HCT116 (cell line): ENCODE data around the gene FANCD2.

Experiments used
- CBX3 ChIP-seq: IDR thresholded peaks from 2 replicates; pipeline ENCODE4 v1.6.1; 2012; ENCODE audit warnings: low read depth
- CTCF ChIP-seq, 3 experiments: fragments of 200-600 bp in 1 of 3; sonication (generic) in 1 of 3; IDR thresholded peaks in 2 of 3; conservative IDR thresholded peaks in 1 of 3; 2 replicates each; pipeline ENCODE4 v1.5.1; 2012 to 2017; ENCODE audit warnings: low read depth in 2 of 3, low read length in 2 of 3, antibody characterized with exemption in 1 of 3, borderline replicate concordance in 1 of 3, control low read depth in 1 of 3, mild to moderate bottlenecking in 1 of 3, mixed read lengths in 1 of 3, mixed run types in 1 of 3, moderate library complexity in 1 of 3; ENCODE audit not compliant: insufficient read depth in 1 of 3
- EZH2 ChIP-seq: fragments of 200-600 bp; sonication (generic); IDR thresholded peaks from 2 replicates; pipeline ENCODE4 v1.6.1; 2017; ENCODE audit warnings: antibody characterized with exemption, mixed run types
- FOSL1 ChIP-seq: IDR thresholded peaks from 2 replicates; pipeline ENCODE4 v1.6.1; 2012; ENCODE audit warnings: low read depth
- JUND ChIP-seq: IDR thresholded peaks from 2 replicates; pipeline ENCODE4 v1.6.1; 2012
- POLR2A ChIP-seq: IDR thresholded peaks from 2 replicates; pipeline ENCODE4 v1.7.0; 2011; ENCODE audit warnings: borderline replicate concordance; ENCODE audit not compliant: insufficient read depth, insufficient read length; ENCODE audit errors: extremely low read depth
- POLR2AphosphoS5 ChIP-seq: IDR thresholded peaks from 2 replicates; pipeline ENCODE4 v1.6.1; 2011; ENCODE audit warnings: mild to moderate bottlenecking, low read depth, low read length, moderate library complexity
- REST ChIP-seq: IDR thresholded peaks from 2 replicates; pipeline ENCODE4 v1.6.1; 2012; ENCODE audit warnings: low read depth
- TCF7L2 ChIP-seq: IDR thresholded peaks from 2 replicates; pipeline ENCODE4 v1.7.0; 2011; ENCODE audit warnings: borderline replicate concordance, inconsistent platforms; ENCODE audit not compliant: insufficient read depth, insufficient read length; ENCODE audit errors: extremely low read depth

GRCh38 chr3:10006762-10007090 lies 19.5 kb upstream of the FANCD2 start:
- no peak for TF ChIP-seq CTCF (IDR thresholded peaks at IDR 0.05 in 2 of 3, conservative IDR thresholded peaks at IDR 0.05 in 1 of 3; ENCODE audit: borderline replicate concordance in 1 of 3, insufficient read depth in 1 of 3, low read depth in 2 of 3, low read length in 2 of 3)
- TF ChIP-seq POLR2A: no peak
- no peak for TF ChIP-seq EZH2
- no peak for TF ChIP-seq FOSL1
- no peak for TF ChIP-seq REST
- TF ChIP-seq POLR2AphosphoS5: no peak
- TF ChIP-seq JUND: no peak
- TF ChIP-seq CBX3: no peak
- no peak for TF ChIP-seq TCF7L2
